ENCODE results near the gene ZMYM5.

DNA sequence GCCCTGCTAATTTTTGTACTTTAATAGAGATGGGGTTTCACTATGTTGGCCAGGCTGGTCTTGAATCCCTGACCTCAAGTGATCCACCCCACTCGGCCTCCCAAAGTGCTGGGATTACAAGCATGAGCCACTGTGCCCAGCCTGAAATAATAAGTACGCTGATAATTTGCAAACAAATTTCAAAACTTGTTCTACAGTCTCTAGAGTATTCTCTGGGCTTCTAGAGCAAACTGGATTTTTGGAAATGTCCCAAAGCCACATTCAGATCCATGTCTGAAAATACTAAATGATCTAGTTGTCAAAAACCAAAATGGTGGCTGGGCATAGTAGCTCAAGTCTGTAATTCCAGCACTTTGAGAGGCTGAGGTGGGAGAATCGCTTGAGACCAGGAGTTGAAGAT lies 40.8 kb downstream of the ZMYM5 start:
- TF ChIP-seq GATA2 (IDR thresholded peaks at IDR 0.05; ENCODE audit: low read depth, low read length) (no peak), GATA3 (IDR thresholded peaks at IDR 0.05; ENCODE audit: low read depth, low read length) (no peak)

Data from SH-SY5Y (cell line).